Caco-2 (cell line): ENCODE measurements around the gene ZNF217. TPM values are rescaled to one million over a fixed set of nuclear protein-coding genes. Genes with fewer than 3 reads are reported as not detected.

Experiments used
- BruUV-seq: library from RNA; stranded (reverse); fragments of 400-500 nt; replicated peaks from 2 replicates; lab custom pipeline; 2021; lab: Mats Ljungman, UMichigan
- CTCF ChIA-PET: fragments of 300-600 bp; sonication (Branson Sonifier 250); formaldehyde crosslinking; loops from one replicate; lab custom pipeline; 2022; ENCODE audit warnings: antibody characterized with exemption; lab: Charles Lee
- POLR2A ChIA-PET: fragments of 300-600 bp; sonication (Branson Sonifier 250); formaldehyde crosslinking; loops from one replicate; lab custom pipeline; 2022; ENCODE audit warnings: antibody characterized with exemption; lab: Charles Lee
- DNase-seq, 2 experiments: peaks; one replicate each; pipeline versions ENCODE4 v3.0.0 to v3.0.0-alpha.2; 2020 to 2022
- H3K27me3 ChIP-seq: replicated peaks from 2 replicates; pipeline ENCODE4 v1.6.0; 2011; ENCODE audit warnings: low read length; ENCODE audit not compliant: control insufficient read depth, insufficient read depth
- H3K36me3 ChIP-seq: 2 replicates; pipeline ENCODE4 v1.5.1; 2011; ENCODE audit warnings: low read length; ENCODE audit not compliant: control insufficient read depth, insufficient read depth
- H3K4me1 ChIP-seq: fragments of 250-450 bp; sonication (Bioruptor Pico); 2 replicates; pipeline ENCODE4 v1.5.1; 2020; ENCODE audit warnings: mild to moderate bottlenecking
- H3K4me3 ChIP-seq: 2 replicates; pipeline ENCODE4 v1.5.1; 2011; ENCODE audit warnings: low read depth, mild to moderate bottlenecking, control low read depth, low read length
- H3K9me3 ChIP-seq: fragments of 250-450 bp; sonication (Bioruptor Pico); 2 replicates; pipeline ENCODE4 v1.5.1; 2020; ENCODE audit warnings: mild to moderate bottlenecking, moderate library complexity
- H3K27ac Mint-ChIP-seq: one replicate; pipeline ENCODE4 v1.8.0; 2022; ENCODE audit warnings: mixed read lengths; ENCODE audit not compliant: unreplicated experiment
- H3K27me3 Mint-ChIP-seq: one replicate; pipeline ENCODE4 v1.8.0; 2022; ENCODE audit warnings: mixed read lengths; ENCODE audit not compliant: insufficient read depth, unreplicated experiment
- H3K36me3 Mint-ChIP-seq: one replicate; pipeline ENCODE4 v1.8.0; 2022; ENCODE audit warnings: mild to moderate bottlenecking, mixed read lengths; ENCODE audit not compliant: insufficient read depth, unreplicated experiment
- H3K4me1 Mint-ChIP-seq: one replicate; pipeline ENCODE4 v1.8.0; 2022; ENCODE audit warnings: low read depth, mixed read lengths; ENCODE audit not compliant: unreplicated experiment
- H3K4me3 Mint-ChIP-seq: one replicate; pipeline ENCODE4 v1.8.0; 2022; ENCODE audit warnings: mild to moderate bottlenecking, moderate library complexity, mixed read lengths; ENCODE audit not compliant: unreplicated experiment
- H3K9me3 Mint-ChIP-seq: one replicate; pipeline ENCODE4 v1.8.0; 2022; ENCODE audit warnings: mixed read lengths; ENCODE audit not compliant: unreplicated experiment
- intact Hi-C: fragments of 100-400 bp; cut with micrococcal nuclease; formaldehyde crosslinking; loops from one replicate; pipeline ENCODE4 v1.10.0; 2022; ENCODE audit not compliant: unreplicated experiment
- total RNA-seq: library from RNA; stranded (reverse); gene quantifications from 2 replicates; pipeline ENCODE4 v1.2.3, GENCODE V29; 2022
- TF ChIP-seq, protein P1 (sequence below), 2 experiments: fragments of 200-600 bp in 1 of 2; IDR thresholded peaks; 1 replicate in 1 of 2; 2 replicates in 1 of 2; pipeline versions ENCODE4 v1.5.1 to v1.8.0; 2011 to 2022; ENCODE audit warnings: antibody characterized with exemption in 1 of 2, control low read depth in 1 of 2, inconsistent platforms in 1 of 2, low read depth in 1 of 2, low read length in 1 of 2, mild to moderate bottlenecking in 1 of 2, moderate library complexity in 1 of 2; ENCODE audit not compliant: insufficient read depth in 1 of 2, severe bottlenecking in 1 of 2, unreplicated experiment in 1 of 2

Gene ZNF217
- total RNA-seq, 1 experiment from 2014 or later, result 65.5 TPM

DNA sequence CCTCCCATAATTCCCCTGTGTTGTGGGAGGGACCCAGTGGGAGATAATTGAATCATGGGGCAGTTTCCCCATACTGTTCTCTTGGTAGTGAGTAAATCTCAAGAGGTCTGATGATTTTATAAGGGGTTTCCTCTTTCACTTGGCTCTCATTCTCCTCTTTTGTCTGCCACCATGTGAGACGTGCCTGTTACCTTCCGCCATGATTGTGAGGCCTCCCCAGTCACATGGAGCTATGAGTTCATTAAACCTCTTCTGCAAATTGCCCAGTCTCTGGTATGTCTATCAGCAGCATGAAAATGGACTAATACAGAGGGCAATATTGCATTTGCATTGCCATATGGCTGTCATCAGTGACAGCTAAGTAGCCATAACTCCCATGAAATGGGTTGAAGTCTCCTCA, 63.2 kb downstream of the ZNF217 start:
- Histone ChIP-seq H3K27me3 (no peaks in the 10 kb centered on the region), H3K4me1 (no peaks in the 10 kb centered on the region), H3K9me3 (peaks cover 7% of the 10 kb centered on the region; the same call in 1 of the 2 replicates), H3K4me3 (no peak overlapping the region), H3K36me3 (no peaks in the 10 kb centered on the region)
- TF ChIP-seq, protein P1, sequence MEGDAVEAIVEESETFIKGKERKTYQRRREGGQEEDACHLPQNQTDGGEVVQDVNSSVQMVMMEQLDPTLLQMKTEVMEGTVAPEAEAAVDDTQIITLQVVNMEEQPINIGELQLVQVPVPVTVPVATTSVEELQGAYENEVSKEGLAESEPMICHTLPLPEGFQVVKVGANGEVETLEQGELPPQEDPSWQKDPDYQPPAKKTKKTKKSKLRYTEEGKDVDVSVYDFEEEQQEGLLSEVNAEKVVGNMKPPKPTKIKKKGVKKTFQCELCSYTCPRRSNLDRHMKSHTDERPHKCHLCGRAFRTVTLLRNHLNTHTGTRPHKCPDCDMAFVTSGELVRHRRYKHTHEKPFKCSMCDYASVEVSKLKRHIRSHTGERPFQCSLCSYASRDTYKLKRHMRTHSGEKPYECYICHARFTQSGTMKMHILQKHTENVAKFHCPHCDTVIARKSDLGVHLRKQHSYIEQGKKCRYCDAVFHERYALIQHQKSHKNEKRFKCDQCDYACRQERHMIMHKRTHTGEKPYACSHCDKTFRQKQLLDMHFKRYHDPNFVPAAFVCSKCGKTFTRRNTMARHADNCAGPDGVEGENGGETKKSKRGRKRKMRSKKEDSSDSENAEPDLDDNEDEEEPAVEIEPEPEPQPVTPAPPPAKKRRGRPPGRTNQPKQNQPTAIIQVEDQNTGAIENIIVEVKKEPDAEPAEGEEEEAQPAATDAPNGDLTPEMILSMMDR (IDR thresholded peaks at IDR 0.05; ENCODE audit: insufficient read depth in 1 of 2, low read depth in 1 of 2, low read length in 1 of 2, severe bottlenecking in 1 of 2, unreplicated experiment in 1 of 2), result no peak
- Mint-ChIP-seq H3K9me3 (peaks cover 18% of the 10 kb centered on the region), H3K27ac (no peak overlapping the region), H3K4me3 (no peak overlapping the region), H3K27me3 (no peaks in the 10 kb centered on the region), H3K36me3 (no peaks in the 10 kb centered on the region), H3K4me1 (no peaks in the 10 kb centered on the region)
- DNase-seq, result peak in 1 of 2 experiments; percentile 20
- no TSS peak for BruUV-seq
- intact Hi-C loops, result no loop called here
- ChIA-PET POLR2A (no interaction called here), CTCF (interaction anchor here (0.6 kb wide), 1 partner anchor 214 kb away, joined by 3 read pairs; no protein-coding TSS in a partner anchor)

DNA sequence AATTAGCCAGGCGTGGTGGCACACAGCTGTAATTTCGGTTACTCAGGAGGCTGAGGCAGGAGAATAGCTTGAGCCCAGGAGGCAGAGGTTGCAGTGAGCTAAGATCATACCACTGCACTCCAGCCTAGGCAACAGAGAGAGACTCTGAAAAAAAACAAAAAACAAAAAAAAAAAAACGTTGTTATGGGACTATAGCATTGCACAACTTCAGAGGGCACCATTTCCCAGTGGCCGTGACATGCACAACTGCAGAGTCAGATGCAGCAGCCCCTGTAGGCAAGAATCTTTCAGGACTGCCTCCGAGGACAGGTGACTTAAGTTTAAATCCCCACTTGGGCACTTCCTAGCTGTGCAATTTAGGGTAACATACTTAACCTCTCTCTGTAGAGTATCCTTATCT, 64.0 kb downstream of the ZNF217 start:
- TF ChIP-seq, protein P1 (IDR thresholded peaks at IDR 0.05; ENCODE audit: insufficient read depth in 1 of 2, low read depth in 1 of 2, low read length in 1 of 2, severe bottlenecking in 1 of 2, unreplicated experiment in 1 of 2), result no peak
- no peaks in the 10 kb centered on the region for H3K36me3 Mint-ChIP-seq
- H3K9me3 ChIP-seq, result peaks cover 7% of the 10 kb centered on the region; the same call in 1 of the 2 replicates
- DNase-seq, result peak in 1 of 2 experiments; percentile 37
- intact Hi-C loops, result no loop called here
- ChIA-PET CTCF (interaction anchor here (0.7 to 1.1 kb wide), 2 partner anchors 10 to 410 kb away, joined by 3 read pairs; no protein-coding TSS in a partner anchor), POLR2A (interaction anchor here (0.7 kb wide), 1 partner anchor 10 kb away, joined by 4 read pairs; no protein-coding TSS in a partner anchor)
- no peak overlapping the region for H3K4me3 Mint-ChIP-seq
- H3K27ac Mint-ChIP-seq, result no peak overlapping the region
- peaks cover 15% of the 10 kb centered on the region for H3K9me3 Mint-ChIP-seq
- no peaks in the 10 kb centered on the region for H3K27me3 Mint-ChIP-seq
- no peaks in the 10 kb centered on the region for H3K27me3 ChIP-seq
- no TSS peak for BruUV-seq
- no peak overlapping the region for H3K4me3 ChIP-seq
- H3K36me3 ChIP-seq, result no peaks in the 10 kb centered on the region
- no peaks in the 10 kb centered on the region for H3K4me1 ChIP-seq
- H3K4me1 Mint-ChIP-seq, result no peaks in the 10 kb centered on the region

GRCh38 chr20:53527196-53527595, 66.4 kb downstream of the ZNF217 start:
- no peak overlapping the region for H3K4me3 Mint-ChIP-seq
- intact Hi-C loops, result no loop called here
- peak in 1 of 2 experiments; percentile 31 for DNase-seq
- Histone ChIP-seq H3K4me3 (no peak overlapping the region), H3K36me3 (no peaks in the 10 kb centered on the region), H3K4me1 (no peaks in the 10 kb centered on the region), H3K9me3 (no peaks in the 10 kb centered on the region; the same call in 1 of the 2 replicates), H3K27me3 (no peaks in the 10 kb centered on the region)
- ChIA-PET POLR2A (no interaction called here), CTCF (no interaction called here)
- no peaks in the 10 kb centered on the region for H3K9me3 Mint-ChIP-seq
- no peaks in the 10 kb centered on the region for H3K27me3 Mint-ChIP-seq
- H3K4me1 Mint-ChIP-seq, result no peaks in the 10 kb centered on the region
- H3K36me3 Mint-ChIP-seq, result no peaks in the 10 kb centered on the region
- TF ChIP-seq, protein P1 (IDR thresholded peaks at IDR 0.05; ENCODE audit: insufficient read depth in 1 of 2, low read depth in 1 of 2, low read length in 1 of 2, severe bottlenecking in 1 of 2, unreplicated experiment in 1 of 2), result no peak
- H3K27ac Mint-ChIP-seq, result no peak overlapping the region
- BruUV-seq, result no TSS peak
